ENCODE data around the gene METTL23.

DNA sequence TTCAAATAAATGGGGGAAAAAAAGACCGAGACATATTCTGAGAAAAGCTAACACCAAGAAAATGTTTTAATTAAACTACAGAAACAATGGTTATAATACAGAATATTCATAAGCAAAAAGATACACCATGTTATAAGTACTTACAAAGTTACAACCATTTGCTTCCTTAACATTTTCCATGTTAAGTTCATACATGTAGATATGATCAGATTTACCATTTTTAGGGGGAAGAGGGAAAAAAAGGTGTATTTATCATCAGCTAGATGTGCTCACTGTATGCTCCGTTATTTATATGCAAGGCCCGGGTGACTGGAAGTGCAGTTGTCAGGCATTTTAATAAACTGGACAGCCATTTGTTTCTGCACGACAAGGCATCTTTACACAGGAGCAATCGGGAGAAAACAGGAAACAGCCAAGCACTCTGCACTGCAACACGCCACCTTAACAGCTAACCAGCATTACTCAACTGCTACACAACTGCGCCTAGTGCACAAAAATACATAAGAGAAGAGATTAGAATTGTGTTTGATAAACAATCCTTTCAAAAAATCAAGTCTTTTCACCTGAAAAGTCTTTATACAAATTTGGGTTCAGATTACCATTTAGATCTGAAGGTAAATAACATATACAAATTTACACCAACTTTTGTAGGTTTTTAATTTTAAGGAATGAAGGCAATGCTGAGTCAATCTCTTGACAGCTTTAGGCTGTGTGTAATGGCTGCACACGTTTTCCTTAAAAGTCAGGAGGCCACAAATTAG, 7.6 kb downstream of the METTL23 start:
- TF ChIP-seq POLR2AphosphoS5 (IDR thresholded peaks at IDR 0.05; ENCODE audit: borderline replicate concordance, low read depth, low read length) = no peak
- TF ChIP-seq EZH2 (IDR thresholded peaks at IDR 0.05) = no peak
- TF ChIP-seq FOXP2 (optimal IDR thresholded peaks at IDR 0.05; ENCODE audit: control extremely low read depth, extremely low read length, insufficient read depth) = no peak
